Activated CD4-positive, alpha-beta T cell treated with anti-CD3 and anti-CD28 coated beads for 4 hours (primary cell): ENCODE measurements around the gene CCR5AS.

Experiments used
- DNase-seq, 2 donors: peaks; one replicate each; pipeline ENCODE4 v3.0.0-alpha.2; 2020

The CCR5AS gene

DNA sequence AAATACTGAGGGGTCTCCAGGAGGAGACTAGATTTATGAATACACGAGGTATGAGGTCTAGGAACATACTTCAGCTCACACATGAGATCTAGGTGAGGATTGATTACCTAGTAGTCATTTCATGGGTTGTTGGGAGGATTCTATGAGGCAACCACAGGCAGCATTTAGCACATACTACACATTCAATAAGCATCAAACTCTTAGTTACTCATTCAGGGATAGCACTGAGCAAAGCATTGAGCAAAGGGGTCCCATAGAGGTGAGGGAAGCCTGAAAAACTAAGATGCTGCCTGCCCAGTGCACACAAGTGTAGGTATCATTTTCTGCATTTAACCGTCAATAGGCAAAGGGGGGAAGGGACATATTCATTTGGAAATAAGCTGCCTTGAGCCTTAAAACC, 31.6 kb downstream of the CCR5AS start:
- DNase-seq: no peak

DNA sequence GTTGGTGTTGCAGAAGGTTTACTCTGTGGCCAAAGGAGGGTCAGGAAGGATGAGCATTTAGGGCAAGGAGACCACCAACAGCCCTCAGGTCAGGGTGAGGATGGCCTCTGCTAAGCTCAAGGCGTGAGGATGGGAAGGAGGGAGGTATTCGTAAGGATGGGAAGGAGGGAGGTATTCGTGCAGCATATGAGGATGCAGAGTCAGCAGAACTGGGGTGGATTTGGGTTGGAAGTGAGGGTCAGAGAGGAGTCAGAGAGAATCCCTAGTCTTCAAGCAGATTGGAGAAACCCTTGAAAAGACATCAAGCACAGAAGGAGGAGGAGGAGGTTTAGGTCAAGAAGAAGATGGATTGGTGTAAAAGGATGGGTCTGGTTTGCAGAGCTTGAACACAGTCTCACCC, 32.1 kb downstream of the CCR5AS start:
- DNase-seq: no peak

DNA sequence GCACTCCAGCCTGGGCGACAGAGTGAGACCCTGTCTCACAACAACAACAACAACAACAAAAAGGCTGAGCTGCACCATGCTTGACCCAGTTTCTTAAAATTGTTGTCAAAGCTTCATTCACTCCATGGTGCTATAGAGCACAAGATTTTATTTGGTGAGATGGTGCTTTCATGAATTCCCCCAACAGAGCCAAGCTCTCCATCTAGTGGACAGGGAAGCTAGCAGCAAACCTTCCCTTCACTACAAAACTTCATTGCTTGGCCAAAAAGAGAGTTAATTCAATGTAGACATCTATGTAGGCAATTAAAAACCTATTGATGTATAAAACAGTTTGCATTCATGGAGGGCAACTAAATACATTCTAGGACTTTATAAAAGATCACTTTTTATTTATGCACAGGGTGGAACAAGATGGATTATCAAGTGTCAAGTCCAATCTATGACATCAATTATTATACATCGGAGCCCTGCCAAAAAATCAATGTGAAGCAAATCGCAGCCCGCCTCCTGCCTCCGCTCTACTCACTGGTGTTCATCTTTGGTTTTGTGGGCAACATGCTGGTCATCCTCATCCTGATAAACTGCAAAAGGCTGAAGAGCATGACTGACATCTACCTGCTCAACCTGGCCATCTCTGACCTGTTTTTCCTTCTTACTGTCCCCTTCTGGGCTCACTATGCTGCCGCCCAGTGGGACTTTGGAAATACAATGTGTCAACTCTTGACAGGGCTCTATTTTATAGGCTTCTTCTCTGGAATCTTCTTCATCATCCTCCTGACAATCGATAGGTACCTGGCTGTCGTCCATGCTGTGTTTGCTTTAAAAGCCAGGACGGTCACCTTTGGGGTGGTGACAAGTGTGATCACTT, 34.1 kb downstream of the CCR5AS start:
- DNase-seq: no peak

DNA sequence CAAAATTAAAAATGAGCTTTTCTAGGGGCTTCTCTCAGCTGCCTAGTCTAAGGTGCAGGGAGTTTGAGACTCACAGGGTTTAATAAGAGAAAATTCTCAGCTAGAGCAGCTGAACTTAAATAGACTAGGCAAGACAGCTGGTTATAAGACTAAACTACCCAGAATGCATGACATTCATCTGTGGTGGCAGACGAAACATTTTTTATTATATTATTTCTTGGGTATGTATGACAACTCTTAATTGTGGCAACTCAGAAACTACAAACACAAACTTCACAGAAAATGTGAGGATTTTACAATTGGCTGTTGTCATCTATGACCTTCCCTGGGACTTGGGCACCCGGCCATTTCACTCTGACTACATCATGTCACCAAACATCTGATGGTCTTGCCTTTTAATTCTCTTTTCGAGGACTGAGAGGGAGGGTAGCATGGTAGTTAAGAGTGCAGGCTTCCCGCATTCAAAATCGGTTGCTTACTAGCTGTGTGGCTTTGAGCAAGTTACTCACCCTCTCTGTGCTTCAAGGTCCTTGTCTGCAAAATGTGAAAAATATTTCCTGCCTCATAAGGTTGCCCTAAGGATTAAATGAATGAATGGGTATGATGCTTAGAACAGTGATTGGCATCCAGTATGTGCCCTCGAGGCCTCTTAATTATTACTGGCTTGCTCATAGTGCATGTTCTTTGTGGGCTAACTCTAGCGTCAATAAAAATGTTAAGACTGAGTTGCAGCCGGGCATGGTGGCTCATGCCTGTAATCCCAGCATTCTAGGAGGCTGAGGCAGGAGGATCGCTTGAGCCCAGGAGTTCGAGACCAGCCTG, 35.1 kb downstream of the CCR5AS start:
- no peak for DNase-seq

DNA sequence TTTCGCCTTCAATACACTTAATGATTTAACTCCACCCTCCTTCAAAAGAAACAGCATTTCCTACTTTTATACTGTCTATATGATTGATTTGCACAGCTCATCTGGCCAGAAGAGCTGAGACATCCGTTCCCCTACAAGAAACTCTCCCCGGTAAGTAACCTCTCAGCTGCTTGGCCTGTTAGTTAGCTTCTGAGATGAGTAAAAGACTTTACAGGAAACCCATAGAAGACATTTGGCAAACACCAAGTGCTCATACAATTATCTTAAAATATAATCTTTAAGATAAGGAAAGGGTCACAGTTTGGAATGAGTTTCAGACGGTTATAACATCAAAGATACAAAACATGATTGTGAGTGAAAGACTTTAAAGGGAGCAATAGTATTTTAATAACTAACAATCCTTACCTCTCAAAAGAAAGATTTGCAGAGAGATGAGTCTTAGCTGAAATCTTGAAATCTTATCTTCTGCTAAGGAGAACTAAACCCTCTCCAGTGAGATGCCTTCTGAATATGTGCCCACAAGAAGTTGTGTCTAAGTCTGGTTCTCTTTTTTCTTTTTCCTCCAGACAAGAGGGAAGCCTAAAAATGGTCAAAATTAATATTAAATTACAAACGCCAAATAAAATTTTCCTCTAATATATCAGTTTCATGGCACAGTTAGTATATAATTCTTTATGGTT, 35.9 kb downstream of the CCR5AS start, which contains the start of gene CCR5:
Gene CCR5 (plus strand): TSS at position 108 of the 680 bp plus-strand sequence. CDS start 1,957 bp downstream, outside the sequence.
- no peak for DNase-seq

DNA sequence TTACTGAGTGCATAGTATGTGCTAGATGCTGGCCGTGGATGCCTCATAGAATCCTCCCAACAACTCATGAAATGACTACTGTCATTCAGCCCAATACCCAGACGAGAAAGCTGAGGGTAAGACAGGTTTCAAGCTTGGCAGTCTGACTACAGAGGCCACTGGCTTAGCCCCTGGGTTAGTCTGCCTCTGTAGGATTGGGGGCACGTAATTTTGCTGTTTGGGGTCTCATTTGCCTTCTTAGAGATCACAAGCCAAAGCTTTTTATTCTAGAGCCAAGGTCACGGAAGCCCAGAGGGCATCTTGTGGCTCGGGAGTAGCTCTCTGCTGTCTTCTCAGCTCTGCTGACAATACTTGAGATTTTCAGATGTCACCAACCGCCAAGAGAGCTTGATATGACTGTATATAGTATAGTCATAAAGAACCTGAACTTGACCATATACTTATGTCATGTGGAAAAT, 37.2 kb downstream of the CCR5AS start:
- DNase-seq: no peak

DNA sequence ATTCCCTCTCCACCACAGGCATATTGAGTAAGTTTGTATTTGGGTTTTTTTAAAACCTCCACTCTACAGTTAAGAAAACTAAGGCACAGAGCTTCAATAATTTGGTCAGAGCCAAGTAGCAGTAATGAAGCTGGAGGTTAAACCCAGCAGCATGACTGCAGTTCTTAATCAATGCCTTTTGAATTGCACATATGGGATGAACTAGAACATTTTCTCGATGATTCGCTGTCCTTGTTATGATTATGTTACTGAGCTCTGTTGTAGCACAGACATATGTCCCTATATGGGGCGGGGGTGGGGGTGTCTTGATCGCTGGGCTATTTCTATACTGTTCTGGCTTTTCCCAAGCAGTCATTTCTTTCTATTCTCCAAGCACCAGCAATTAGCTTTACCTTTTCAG, 37.7 kb downstream of the CCR5AS start:
- no peak for DNase-seq

DNA sequence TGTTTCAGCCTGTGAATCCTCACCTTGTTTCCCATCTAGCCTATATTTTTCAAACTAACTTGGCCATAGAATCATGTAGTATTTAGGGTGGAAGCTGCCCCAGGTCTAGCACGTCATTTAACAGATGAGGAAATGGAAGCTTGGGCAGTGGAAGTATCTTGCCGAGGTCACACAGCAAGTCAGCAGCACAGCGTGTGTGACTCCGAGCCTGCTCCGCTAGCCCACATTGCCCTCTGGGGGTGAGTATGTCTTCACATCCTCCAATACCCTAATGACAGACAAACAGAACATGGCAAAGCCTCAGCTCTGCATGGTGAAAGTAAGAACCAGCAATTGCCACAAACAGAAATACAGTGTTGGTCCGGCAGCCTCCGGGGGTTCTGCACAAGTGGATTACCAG, 38.3 kb downstream of the CCR5AS start:
- DNase-seq: peak; percentile 50 to 57

DNA sequence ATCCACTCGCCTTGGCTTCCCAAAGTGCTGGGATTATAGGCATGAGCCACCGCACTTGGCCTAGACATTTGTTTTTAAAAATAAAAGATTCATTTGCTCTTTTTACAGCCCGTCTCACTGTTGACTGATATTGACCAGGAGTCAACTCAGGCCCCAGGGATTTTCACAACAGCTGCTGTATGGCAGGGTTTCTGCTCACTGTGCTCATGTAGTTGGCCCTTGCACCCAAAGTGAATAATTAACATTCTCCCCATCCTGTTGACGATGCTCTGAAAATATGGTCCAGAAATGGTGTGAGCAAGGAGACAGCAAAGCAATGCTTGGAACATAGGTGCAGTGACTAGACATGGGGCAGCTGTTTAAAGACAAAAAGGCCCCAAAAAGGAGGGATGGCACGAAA, 39.1 kb downstream of the CCR5AS start:
- no peak for DNase-seq

DNA sequence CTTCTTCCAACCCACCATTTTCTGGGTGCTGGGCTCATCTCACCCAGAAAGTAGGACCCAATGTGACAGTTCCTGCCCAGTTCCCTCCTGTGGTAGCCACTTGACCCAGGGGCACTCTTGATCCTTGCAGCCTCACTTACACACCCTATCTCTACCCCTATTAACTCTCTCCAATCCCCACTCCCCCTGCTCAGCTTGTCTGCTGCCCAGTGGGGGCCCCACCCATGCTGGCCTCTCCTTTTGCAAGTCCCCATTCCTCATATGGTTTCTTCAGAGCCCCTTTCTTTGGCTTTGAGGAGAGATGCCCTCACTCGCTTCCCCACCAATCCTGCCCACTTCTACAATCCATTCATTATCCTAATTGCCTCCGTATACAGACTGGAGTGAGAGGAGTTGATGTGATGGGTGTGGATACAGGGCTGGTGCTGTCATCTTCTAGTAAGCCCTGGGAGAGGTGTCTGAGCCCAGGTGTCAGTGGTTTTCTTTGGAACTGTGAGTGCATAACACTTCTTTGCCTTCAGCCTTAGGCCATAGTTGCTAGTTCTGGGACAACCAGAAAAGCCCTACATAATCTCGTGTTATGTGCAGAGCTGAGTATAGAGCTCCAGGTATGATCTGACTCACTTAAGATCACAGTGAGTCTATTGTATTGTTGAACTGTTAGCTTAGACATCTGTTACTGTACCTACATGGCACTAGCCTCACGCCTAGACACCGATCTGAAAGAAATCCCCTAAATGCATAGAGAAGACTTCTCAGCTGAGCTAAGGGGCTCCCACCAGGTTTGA, 40.9 kb downstream of the CCR5AS start:
- DNase-seq: no peak

DNA sequence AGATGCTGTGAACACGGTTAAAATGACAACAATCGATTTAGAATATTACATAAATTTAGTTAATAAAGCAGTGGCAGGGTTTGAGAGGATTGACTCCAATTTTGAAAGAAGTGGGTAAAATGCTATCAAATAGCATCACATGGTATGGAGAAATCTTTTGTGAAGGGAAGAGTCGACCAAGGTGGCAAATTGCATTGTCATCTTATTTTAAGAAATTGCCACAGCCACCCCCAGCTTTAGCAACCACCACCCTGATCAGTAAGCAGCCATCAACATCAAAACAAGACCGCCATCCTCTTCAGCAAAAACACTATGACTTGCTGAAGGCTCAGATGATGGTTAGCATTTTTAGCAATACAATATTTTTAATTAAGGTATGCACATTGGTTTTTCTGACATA, 41.8 kb downstream of the CCR5AS start:
- no peak for DNase-seq

DNA sequence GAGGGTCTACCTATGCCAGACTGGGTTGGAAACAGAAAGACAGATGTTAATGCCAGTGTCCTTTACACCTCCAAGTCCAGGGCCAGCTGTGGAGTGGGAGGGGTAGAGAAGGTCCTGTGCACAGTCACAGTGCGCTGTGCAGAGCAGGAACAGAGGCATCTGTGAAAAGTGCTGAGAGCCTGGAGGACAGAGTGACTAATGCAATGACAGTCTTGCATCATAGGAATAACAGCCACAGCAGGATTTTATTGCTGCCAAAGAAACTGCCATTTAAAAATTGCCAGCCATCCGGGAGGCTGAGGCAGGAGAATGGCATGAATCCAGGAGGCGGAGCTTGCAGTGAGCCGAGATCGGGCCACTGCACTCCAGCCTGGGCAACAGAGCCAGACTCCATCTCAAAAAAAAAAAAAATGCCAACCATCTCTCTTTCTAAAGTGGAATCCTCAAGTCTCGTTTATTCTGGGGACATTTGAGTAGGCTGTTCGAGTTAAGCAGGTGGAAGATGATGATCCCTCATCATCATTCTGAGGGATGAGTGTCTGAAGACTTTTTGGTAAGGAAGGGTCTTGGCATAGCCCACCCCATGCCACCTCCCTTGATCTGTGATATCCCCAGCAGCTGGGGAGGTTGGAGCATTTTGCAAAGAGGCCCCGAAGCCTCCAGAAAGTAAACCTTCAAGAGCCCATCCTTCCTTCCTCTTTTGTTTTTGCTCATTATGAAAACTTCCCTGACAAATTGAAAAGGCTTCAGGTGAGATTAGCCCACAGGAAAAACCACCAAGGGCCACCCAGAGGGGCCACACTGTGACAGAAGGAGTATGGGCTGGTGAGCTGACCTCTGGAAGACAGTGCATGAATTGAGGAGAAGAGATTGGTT, 45.2 kb downstream of the CCR5AS start:
- no peak for DNase-seq

DNA sequence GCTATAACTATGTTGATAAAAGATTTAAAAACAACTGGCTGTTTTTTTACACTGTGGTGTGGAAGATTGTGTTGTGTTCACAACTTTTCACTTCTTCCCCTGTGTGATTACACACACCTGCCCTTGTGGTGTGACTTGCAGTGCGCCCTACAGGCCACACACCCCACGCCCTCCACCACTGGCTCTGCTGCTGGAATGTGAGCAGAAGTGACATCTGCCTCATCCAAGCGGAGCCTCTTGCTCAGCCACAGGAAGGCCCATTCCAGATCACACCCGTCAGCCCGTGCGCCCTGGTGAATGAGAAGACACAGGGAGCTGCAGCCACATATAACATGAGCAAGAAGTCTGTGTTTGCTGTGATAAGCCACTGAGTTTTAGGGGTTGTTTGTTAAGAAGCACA, 46.0 kb downstream of the CCR5AS start:
- DNase-seq: no peak

DNA sequence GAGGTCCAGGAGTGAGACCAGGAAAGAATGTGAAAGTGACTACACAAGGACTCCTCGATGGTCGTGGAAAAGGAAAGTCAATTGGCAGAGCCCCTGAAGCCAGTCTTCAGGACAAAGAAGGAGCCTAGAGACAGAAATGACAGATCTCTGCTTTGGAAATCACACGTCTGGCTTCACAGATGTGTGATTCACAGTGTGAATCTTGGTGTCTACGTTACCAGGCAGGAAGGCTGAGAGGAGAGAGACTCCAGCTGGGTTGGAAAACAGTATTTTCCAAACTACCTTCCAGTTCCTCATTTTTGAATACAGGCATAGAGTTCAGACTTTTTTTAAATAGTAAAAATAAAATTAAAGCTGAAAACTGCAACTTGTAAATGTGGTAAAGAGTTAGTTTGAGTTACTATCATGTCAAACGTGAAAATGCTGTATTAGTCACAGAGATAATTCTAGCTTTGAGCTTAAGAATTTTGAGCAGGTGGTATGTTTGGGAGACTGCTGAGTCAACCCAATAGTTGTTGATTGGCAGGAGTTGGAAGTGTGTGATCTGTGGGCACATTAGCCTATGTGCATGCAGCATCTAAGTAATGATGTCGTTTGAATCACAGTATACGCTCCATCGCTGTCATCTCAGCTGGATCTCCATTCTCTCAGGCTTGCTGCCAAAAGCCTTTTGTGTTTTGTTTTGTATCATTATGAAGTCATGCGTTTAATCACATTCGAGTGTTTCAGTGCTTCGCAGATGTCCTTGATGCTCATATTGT, 47.0 kb downstream of the CCR5AS start:
- no peak for DNase-seq

DNA sequence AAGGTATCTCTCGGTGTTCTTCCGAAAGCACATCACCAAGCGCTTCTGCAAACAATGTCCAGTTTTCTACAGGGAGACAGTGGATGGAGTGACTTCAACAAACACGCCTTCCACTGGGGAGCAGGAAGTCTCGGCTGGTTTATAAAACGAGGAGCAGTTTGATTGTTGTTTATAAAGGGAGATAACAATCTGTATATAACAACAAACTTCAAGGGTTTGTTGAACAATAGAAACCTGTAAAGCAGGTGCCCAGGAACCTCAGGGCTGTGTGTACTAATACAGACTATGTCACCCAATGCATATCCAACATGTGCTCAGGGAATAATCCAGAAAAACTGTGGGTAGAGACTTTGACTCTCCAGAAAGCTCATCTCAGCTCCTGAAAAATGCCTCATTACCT, 48.4 kb downstream of the CCR5AS start:
- DNase-seq: no peak

DNA sequence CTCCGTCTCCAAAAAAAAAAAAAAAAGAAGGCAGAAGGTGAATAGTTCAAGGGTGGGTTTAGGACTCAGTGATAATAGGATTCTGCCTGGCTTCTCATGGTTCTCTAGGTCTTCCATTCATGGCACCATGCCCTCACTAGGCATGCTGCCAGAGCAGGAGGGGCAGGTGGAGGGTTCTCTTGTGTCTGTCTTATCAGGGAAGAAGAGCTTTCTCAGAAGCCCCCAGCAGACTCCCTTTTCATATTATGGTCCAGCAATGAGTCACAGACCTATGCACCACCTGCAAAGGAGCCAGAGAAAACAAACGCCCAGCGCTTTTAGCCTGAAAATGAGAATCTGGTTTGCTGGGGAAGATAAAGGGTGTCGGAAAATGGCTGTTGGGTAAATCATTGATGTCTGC, 50.0 kb downstream of the CCR5AS start:
- DNase-seq: no peak

DNA sequence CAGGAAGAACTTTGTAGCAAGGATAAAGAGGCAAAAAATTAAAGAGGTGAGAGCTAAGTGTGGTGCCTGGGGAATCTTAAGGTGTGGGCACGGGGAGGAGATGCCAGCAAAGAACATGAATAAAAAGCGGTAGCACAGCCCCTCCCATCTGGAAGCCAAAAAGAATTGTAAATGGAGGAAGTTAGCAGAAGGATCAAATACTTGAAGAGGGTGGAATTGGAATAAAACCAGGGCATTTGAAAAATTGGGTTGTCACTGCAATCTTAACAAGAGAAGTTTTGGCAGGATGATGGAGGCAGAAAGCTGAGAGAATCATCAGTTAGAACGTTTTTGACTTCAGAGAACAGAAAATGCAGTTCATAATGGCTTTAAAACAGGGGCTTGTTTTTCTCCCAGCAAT, 50.6 kb downstream of the CCR5AS start:
- no peak for DNase-seq

DNA sequence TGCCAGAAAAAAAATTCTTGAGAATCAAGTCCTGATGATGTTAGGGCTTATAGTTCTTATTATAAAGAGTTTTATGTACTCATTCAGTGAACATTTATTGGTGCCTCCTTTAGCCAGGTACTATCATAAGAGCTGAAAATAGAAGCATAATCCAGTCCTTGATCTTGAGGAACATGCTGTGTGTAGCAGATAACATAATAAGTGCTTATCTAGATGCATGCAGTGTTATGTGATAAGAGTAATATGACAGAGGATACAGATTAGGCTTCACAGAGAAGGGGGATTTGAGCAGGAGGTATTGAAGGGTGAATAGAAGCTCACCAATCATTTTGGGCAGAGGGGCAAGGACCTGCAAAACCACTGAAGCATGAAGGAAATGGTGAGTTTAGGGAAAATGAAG, 51.9 kb downstream of the CCR5AS start:
- no peak for DNase-seq

DNA sequence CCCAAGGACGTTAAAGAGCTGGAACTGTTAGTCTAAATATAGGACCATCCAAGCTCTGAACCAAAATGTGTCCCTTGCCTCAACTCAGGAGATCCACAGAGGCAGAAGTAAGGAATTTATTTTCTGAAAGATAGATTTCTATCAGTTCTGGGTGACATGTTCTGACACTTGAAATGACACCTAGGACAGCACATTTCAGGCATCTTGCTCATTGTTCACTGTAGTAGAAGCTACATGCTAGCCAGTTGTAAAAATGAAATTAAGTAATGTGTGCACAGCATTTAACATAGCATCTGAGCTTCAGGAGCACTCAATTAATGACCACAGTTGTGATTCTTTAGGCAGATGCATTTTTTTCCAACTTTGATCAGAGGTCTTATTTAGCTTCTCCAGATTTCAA, 52.4 kb downstream of the CCR5AS start:
- no peak for DNase-seq

DNA sequence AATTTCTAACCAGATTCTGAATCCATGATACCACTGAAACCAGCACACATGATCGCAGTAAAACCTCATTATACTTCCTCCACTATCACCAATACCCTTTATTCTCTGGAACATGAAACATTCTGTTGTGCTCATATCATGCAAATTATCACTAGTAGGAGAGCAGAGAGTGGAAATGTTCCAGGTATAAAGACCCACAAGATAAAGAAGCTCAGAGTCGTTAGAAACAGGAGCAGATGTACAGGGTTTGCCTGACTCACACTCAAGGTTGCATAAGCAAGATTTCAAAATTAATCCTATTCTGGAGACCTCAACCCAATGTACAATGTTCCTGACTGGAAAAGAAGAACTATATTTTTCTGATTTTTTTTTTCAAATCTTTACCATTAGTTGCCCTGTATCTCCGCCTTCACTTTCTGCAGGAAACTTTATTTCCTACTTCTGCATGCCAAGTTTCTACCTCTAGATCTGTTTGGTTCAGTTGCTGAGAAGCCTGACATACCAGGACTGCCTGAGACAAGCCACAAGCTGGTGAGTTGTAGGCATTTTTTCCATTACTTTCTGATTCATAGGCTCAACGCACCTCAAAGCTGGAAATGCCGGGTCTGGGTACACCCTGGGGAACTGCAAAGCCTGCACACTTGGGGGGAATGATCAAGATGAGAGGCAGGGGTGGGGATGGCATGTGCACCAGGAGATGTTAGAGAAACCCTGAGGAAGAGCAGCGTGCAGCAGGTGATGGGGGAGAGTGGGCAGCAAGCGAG, 53.0 kb downstream of the CCR5AS start, which contains the start of gene CCR2:
Gene CCR2 (plus strand): TSS at position 465 of the 764 bp plus-strand sequence. CDS start 3,417 bp downstream, outside the sequence.
- DNase-seq: peak; percentile 13 to 44
